Measurements from ENCODE around the gene SQSTM1. TPM values are rescaled to one million over a fixed set of nuclear protein-coding genes. Genes with fewer than 3 reads are reported as not detected.
A peak's percentile ranks its signal among the peaks of the same experiment; 100 is the strongest.

Gene SQSTM1
- total and polyA plus RNA-seq, 2 of the 8 experiments (the other 6 are each of a cell fraction or from before 2014, with no cell fraction given) = 78.6 to 110 TPM

DNA sequence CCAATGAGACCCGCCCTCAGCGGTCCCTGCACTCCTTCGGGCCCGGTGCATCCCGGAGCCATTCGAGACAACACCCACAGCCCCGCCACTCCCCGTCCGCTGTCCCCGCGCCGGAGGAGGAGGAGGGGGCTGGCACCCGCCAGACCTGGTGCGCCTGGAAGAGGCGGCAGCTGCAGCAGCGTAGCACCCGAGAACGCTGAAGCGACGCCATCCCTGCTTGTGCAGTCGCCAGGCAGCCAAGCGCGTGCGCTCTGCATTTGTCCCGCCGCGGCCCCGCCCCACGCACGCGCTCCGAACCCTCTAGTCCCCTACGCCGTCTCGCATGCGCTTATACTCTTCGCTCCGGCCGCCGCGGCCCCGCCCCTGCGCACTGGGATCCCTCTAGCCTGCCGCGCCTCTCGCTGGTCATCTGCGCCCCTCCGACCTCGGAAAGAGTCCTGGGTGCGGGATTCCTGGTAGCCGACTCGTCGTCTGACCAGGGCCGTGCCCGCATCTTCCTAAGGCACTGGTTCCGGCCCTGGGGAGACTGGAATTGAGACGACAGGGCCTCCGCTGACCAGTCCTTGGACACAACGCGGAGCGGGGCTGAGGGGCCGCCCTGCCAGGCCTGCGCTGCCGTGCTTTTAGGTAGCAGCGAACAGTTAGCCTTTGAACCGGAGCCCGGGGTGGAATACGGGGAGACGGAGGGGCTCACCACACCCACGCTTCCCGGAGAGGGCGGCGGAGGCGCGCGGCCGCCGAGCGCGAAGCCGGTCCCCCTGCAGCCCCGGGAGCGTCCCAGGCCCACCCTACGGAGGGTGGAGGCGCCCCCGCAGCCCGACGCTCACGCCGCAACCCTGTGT, 38.1 kb downstream of the SQSTM1 start, which contains the start of gene MRNIP (continued):
- TF ChIP-seq USF2 (IDR thresholded peaks at IDR 0.05; ENCODE audit: low read length) (no peak), CHD2 (IDR thresholded peaks at IDR 0.05; ENCODE audit: low read length) (no peak), SUZ12 (IDR thresholded peaks at IDR 0.05; ENCODE audit: low read length) (no peak), POLR2AphosphoS5 (IDR thresholded peaks at IDR 0.05; ENCODE audit: low read depth, low read length) (no peak), FOSL1 (IDR thresholded peaks at IDR 0.05; ENCODE audit: insufficient read depth, low read depth, low read length) (no peak), RNF2 (IDR thresholded peaks at IDR 0.05; ENCODE audit: borderline replicate concordance, low read depth, low read length, missing control alignments, poor library complexity, severe bottlenecking) (no peak), EZH2 (IDR thresholded peaks at IDR 0.05; ENCODE audit: low read depth, low read length, severe bottlenecking) (no peak), CEBPB (IDR thresholded peaks at IDR 0.05; ENCODE audit: low read depth, low read length) (no peak), SIX5 (IDR thresholded peaks at IDR 0.05; ENCODE audit: low read depth, low read length) (no peak), GABPA (IDR thresholded peaks at IDR 0.05; ENCODE audit: borderline replicate concordance, insufficient read depth, low read length) (no peak), POU5F1 (IDR thresholded peaks at IDR 0.05; ENCODE audit: low read depth, low read length) (no peak), NRF1 (IDR thresholded peaks at IDR 0.05; ENCODE audit: low read depth, low read length) (peak; percentile 60), ASH2L (IDR thresholded peaks at IDR 0.05; ENCODE audit: low read length) (peak; percentile 84)
- TF ChIP-seq, protein P1, sequence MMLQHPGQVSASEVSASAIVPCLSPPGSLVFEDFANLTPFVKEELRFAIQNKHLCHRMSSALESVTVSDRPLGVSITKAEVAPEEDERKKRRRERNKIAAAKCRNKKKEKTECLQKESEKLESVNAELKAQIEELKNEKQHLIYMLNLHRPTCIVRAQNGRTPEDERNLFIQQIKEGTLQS (IDR thresholded peaks at IDR 0.05; ENCODE audit: insufficient read depth, low read depth, low read length) = no peak

Data from H1 (cell line).